Bronchial epithelial cell (primary cell): ENCODE results near the gene CDYL2. TPM values are rescaled to one million over a fixed set of nuclear protein-coding genes. Genes with fewer than 3 reads are reported as not detected.

Source experiments
- DNase-seq: peaks from one replicate; pipeline ENCODE4 v3.0.0-alpha.2; 2010; ENCODE audit warnings: low read depth
- FAIRE-seq: peaks from 2 replicates; lab custom pipeline; 2011; peaks lifted over from hg19 to GRCh38; lab: Jason Lieb, UNC
- H3K27me3 ChIP-seq: 2 replicates; pipeline ENCODE4 v1.5.1; 2011; ENCODE audit warnings: low read length; ENCODE audit not compliant: control insufficient read depth, insufficient read depth
- H3K36me3 ChIP-seq: 2 replicates; pipeline ENCODE4 v1.5.1; 2011; ENCODE audit warnings: low read length; ENCODE audit not compliant: control insufficient read depth, insufficient read depth
- H3K4me3 ChIP-seq: 2 replicates; pipeline ENCODE4 v1.5.1; 2011; ENCODE audit warnings: mild to moderate bottlenecking, low read depth, low read length, control low read depth
- CTCF ChIP-seq: IDR thresholded peaks from 2 replicates; pipeline ENCODE4 v1.5.1; 2011; ENCODE audit warnings: mild to moderate bottlenecking, moderate library complexity, low read length, control low read depth, inconsistent platforms; ENCODE audit not compliant: insufficient read depth, severe bottlenecking
- total RNA-seq: library from RNA; depleted of rRNA; stranded (reverse); fragments of >200 nt; gene quantifications from 2 replicates; pipeline ENCODE4 v1.2.1, GENCODE V29; 2014

The CDYL2 gene
- total RNA-seq, 1 donor from 2014 or later: 1.1 TPM

DNA sequence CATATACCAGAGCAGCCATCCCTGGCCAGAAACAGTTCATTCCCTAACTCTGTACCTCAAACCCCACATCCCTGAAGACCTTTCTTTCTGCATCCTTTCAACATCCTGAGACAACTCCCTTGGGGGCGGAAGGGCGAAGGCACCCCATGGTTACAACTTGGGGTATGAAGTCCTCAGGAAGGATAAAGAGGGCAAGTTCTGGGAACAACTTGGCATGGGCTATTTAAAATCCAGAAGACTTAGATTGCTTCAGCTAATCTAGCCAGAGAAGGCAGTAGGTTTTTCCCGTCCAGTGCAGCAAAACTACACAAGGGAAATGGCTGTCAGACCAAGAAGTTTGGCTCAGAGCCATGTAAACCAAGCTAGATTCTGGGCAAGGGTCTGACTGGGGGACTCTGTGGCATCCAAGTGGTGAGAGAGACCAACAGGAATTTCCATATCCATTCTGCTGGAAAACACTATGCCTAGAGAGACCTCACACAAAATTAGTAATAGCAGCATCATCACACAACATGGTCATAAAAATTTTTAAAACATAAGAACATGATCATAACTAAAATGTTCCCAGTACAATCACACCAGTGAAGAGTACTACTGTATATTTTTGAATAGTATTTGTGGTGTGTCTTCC is 113.2 kb downstream of the CDYL2 start:
- TF ChIP-seq CTCF: no peak
- DNase-seq (no peak), FAIRE-seq (no peak)
- Histone ChIP-seq H3K4me3 (no peak overlapping the region), H3K27me3 (no peaks in the 10 kb centered on the region), H3K36me3 (no peaks in the 10 kb centered on the region)

- FAIRE-seq (peak; percentile 32), DNase-seq (no peak)
- no peak for TF ChIP-seq CTCF
- Histone ChIP-seq H3K4me3 (no peak overlapping the region), H3K36me3 (no peaks in the 10 kb centered on the region), H3K27me3 (no peaks in the 10 kb centered on the region)
These were observed 114.9 kb downstream of the CDYL2 start for GRCh38 chr16:80689487-80689886.

DNA sequence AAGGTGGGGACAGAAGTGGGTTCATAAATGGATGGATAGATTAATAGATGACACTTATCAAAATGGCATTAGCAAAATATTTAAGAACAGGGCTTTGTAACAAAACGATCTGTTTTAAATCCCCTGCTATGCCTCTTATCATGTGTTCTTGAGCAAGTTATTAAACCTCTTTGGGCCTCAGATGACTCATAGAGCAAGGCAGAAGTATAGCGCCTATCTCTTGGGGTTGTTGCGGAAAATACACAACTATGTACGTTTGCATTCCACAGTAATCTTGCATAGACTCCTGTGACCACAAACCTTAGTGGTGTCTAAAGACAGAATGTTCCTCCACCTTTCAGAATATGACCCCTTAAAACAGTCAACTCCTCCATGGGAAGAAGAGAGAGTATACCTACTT is 116.8 kb downstream of the CDYL2 start:
- no peak for FAIRE-seq

DNA sequence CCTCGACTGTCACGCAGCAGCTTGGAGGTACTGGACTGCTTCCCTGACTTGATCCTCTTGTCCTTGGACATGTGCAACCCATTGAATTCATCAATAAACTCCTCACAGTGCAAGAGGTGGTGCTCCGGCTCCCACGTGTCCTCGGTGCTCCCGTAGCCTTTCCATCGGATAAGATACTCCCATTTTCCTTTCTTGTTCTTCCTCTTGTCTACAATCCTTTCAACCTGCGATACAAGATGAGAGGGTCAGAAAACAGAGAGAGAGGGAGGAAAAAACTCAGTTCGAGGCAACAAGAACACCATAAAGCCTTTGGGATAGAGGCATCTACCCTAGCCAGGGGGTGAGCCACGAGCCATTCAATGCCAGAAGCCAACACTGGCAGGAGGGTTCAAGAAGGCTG is 119.5 kb downstream of the CDYL2 start:
- H3K27me3 ChIP-seq: no peaks in the 10 kb centered on the region
- no peak for TF ChIP-seq CTCF
- H3K4me3 ChIP-seq: no peak overlapping the region
- FAIRE-seq (no peak), DNase-seq (no peak)
- H3K36me3 ChIP-seq: no peaks in the 10 kb centered on the region

More for the DNA sequence above, 116.8 kb downstream of the CDYL2 start:
- H3K4me3 ChIP-seq: no peak overlapping the region
- no peaks in the 10 kb centered on the region for H3K27me3 ChIP-seq
- no peak for TF ChIP-seq CTCF
- H3K36me3 ChIP-seq: no peaks in the 10 kb centered on the region
- DNase-seq: no peak

- DNase-seq (no peak), FAIRE-seq (no peak)
- TF ChIP-seq CTCF: no peak
- no peak overlapping the region for H3K4me3 ChIP-seq
- no peaks in the 10 kb centered on the region for H3K36me3 ChIP-seq
- no peaks in the 10 kb centered on the region for H3K27me3 ChIP-seq
These were observed 120.1 kb downstream of the CDYL2 start for GRCh38 chr16:80684136-80684765.
